Measurements from ENCODE around the gene EPHA3. TPM values are rescaled to one million over a fixed set of nuclear protein-coding genes. Genes with fewer than 3 reads are reported as not detected.

EPHA3 gene
- total and polyA plus RNA-seq, 4 donors, result 0.44 to 2.7 (median 1.2) TPM

- no peak for TF ChIP-seq RAD21 (IDR thresholded peaks at IDR 0.05)
- TF ChIP-seq EGR1 (IDR thresholded peaks at IDR 0.05; ENCODE audit: low read depth in 2 of 2), result no peak
- TF ChIP-seq ZBTB33 (IDR thresholded peaks at IDR 0.05), result no peak
- Histone ChIP-seq H3K9me3 (ENCODE audit: control insufficient read depth in 4 of 4, low read length in 3 of 4) (no peaks in the 10 kb centered on the region), H3K27me3 (ENCODE audit: control insufficient read depth in 4 of 4, insufficient read depth in 4 of 4, low read length in 3 of 4) (no peaks in the 10 kb centered on the region), H3K4me1 (ENCODE audit: control insufficient read depth in 4 of 4, insufficient read depth in 4 of 4, low read length in 3 of 4) (no peaks in the 10 kb centered on the region), H3K9ac (ENCODE audit: low read depth in 1 of 2, low read length in 2 of 2) (no peak overlapping the region), H3K4me3 (ENCODE audit: low read depth in 1 of 3, low read length in 3 of 3) (no peak overlapping the region), H3K36me3 (ENCODE audit: control insufficient read depth in 4 of 4, insufficient read depth in 3 of 4, low read depth in 1 of 4, low read length in 3 of 4) (no peaks in the 10 kb centered on the region), H3K27ac (ENCODE audit: low read depth in 1 of 2, low read length in 2 of 2) (no peak overlapping the region)
- 77% methylated on average over 1 of the region's 1 CpG for WGBS
- DNase-seq (ENCODE audit: low spot score), result no peak
These were observed 339.8 kb downstream of the EPHA3 start for GRCh38 chr3:89447243-89447642.

- no peaks in the 10 kb centered on the region for H3K4me1 ChIP-seq (ENCODE audit: control insufficient read depth in 4 of 4, insufficient read depth in 4 of 4, low read length in 3 of 4)
- H3K27ac ChIP-seq (ENCODE audit: low read depth in 1 of 2, low read length in 2 of 2), result no peak overlapping the region
- H3K27me3 ChIP-seq (ENCODE audit: control insufficient read depth in 4 of 4, insufficient read depth in 4 of 4, low read length in 3 of 4), result no peaks in the 10 kb centered on the region
- no peaks in the 10 kb centered on the region for H3K36me3 ChIP-seq (ENCODE audit: control insufficient read depth in 4 of 4, insufficient read depth in 3 of 4, low read depth in 1 of 4, low read length in 3 of 4)
- TF ChIP-seq EGR1 (IDR thresholded peaks at IDR 0.05; ENCODE audit: low read depth in 2 of 2) (no peak), SP1 (IDR thresholded peaks at IDR 0.05) (no peak), HNF4G (IDR thresholded peaks at IDR 0.05) (no peak), HNF4A (conservative IDR thresholded peaks at IDR 0.05) (no peak), RXRA (IDR thresholded peaks at IDR 0.05) (no peak), JUND (IDR thresholded peaks at IDR 0.05) (no peak), YY1 (IDR thresholded peaks at IDR 0.05) (no peak), FOXA1 (IDR thresholded peaks at IDR 0.05) (no peak), GABPA (IDR thresholded peaks at IDR 0.05 in 1 of 2, conservative IDR thresholded peaks at IDR 0.05 in 1 of 2) (no peak)
- TF ChIP-seq, protein P1, sequence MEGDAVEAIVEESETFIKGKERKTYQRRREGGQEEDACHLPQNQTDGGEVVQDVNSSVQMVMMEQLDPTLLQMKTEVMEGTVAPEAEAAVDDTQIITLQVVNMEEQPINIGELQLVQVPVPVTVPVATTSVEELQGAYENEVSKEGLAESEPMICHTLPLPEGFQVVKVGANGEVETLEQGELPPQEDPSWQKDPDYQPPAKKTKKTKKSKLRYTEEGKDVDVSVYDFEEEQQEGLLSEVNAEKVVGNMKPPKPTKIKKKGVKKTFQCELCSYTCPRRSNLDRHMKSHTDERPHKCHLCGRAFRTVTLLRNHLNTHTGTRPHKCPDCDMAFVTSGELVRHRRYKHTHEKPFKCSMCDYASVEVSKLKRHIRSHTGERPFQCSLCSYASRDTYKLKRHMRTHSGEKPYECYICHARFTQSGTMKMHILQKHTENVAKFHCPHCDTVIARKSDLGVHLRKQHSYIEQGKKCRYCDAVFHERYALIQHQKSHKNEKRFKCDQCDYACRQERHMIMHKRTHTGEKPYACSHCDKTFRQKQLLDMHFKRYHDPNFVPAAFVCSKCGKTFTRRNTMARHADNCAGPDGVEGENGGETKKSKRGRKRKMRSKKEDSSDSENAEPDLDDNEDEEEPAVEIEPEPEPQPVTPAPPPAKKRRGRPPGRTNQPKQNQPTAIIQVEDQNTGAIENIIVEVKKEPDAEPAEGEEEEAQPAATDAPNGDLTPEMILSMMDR (IDR thresholded peaks at IDR 0.05; ENCODE audit: low read depth, low read length, missing input control), result no peak
- DNase-seq (ENCODE audit: low spot score), result no peak
- no peak overlapping the region for H3K4me3 ChIP-seq (ENCODE audit: low read depth in 1 of 3, low read length in 3 of 3)
- no peak overlapping the region for H3K9ac ChIP-seq (ENCODE audit: low read depth in 1 of 2, low read length in 2 of 2)
- WGBS, result 84% methylated on average over 4 of the region's 4 CpGs
- H3K9me3 ChIP-seq (ENCODE audit: control insufficient read depth in 4 of 4, low read length in 3 of 4), result no peaks in the 10 kb centered on the region
These were observed 341.7 kb downstream of the EPHA3 start for GRCh38 chr3:89449086-89449485.

DNA sequence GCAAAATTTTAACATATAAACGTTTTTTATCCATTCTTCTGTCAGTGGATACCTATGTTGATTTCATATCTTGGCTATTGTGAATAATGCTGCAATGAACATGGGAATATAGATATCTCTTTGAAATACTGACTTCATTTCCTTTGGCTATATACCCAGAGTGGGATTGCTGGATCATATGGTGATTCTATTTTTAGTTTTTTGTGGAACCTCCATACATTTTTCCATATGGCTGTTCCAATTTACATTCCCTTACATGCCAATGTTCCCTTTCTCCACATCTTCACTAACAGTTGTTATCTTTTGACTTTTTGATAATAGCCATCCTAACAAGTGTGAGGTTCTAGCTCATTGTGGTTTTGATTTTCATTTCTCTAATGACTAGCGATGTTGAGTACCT lies 344.6 kb downstream of the EPHA3 start:
- H3K27me3 ChIP-seq (ENCODE audit: control insufficient read depth in 4 of 4, insufficient read depth in 4 of 4, low read length in 3 of 4), result no peaks in the 10 kb centered on the region
- DNase-seq (ENCODE audit: low spot score), result no peak
- no peaks in the 10 kb centered on the region for H3K36me3 ChIP-seq (ENCODE audit: control insufficient read depth in 4 of 4, insufficient read depth in 3 of 4, low read depth in 1 of 4, low read length in 3 of 4)
- no peak overlapping the region for H3K27ac ChIP-seq (ENCODE audit: low read depth in 1 of 2, low read length in 2 of 2)
- H3K9ac ChIP-seq (ENCODE audit: low read depth in 1 of 2, low read length in 2 of 2), result no peak overlapping the region
- no peaks in the 10 kb centered on the region for H3K4me1 ChIP-seq (ENCODE audit: control insufficient read depth in 4 of 4, insufficient read depth in 4 of 4, low read length in 3 of 4)
- no peak overlapping the region for H3K4me3 ChIP-seq (ENCODE audit: low read depth in 1 of 3, low read length in 3 of 3)
- H3K9me3 ChIP-seq (ENCODE audit: control insufficient read depth in 4 of 4, low read length in 3 of 4), result no peaks in the 10 kb centered on the region
- no peak for TF ChIP-seq EGR1 (IDR thresholded peaks at IDR 0.05; ENCODE audit: low read depth in 2 of 2)
- 52% methylated on average over 2 of the region's 2 CpGs for WGBS

All from liver (tissue), 9 donors.